T-helper 1 cell treated with Interleukin-12 subunit alpha and Interleukin-12 subunit beta and Interleukin-4 antibody, amounts not matched to agents 30 μg/mL and 1 μg/mL, for 36 hours (primary cell): ENCODE measurements around the gene CGA.

ENCODE experiments used
- H3K27ac Mint-ChIP-seq: one replicate; pipeline ENCODE4 v1.8.0; 2021; ENCODE audit warnings: mild to moderate bottlenecking, mixed read lengths
- H3K27me3 Mint-ChIP-seq: one replicate; pipeline ENCODE4 v1.8.0; 2021; ENCODE audit warnings: low read depth, mixed read lengths
- H3K36me3 Mint-ChIP-seq: one replicate; pipeline ENCODE4 v1.8.0; 2021; ENCODE audit warnings: low read depth, mixed read lengths
- H3K4me1 Mint-ChIP-seq: one replicate; pipeline ENCODE4 v1.8.0; 2021; ENCODE audit warnings: low read depth, mixed read lengths
- H3K4me3 Mint-ChIP-seq: one replicate; pipeline ENCODE4 v1.8.0; 2021; ENCODE audit warnings: mild to moderate bottlenecking, moderate library complexity, mixed read lengths
- H3K9me3 Mint-ChIP-seq: one replicate; pipeline ENCODE4 v1.8.0; 2021; ENCODE audit warnings: mixed read lengths

CGA gene

DNA sequence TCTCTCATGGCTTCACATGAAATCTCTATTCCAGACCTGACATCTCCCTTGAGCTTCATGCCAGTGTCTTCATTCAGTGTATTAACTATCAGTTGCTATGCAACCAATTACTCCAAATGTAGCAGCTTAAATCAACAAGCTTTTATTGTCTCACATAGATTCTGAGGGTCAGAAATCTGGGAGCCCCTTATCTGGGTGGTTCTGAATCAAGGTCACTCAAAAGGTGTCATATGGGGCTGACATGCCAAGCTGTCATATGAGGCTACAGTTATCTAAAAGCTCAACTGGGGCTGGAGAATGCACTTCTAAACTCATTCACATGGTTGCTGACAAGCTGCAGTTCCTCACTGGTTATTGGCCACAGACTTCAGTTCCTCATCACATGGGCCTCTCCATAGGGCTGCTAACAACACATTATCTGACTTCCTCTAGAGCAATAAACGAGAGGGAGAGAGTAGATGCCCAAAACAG lies 7.3 kb upstream of the CGA start:
- no peak overlapping the region for H3K4me3 Mint-ChIP-seq
- H3K9me3 Mint-ChIP-seq, result no peaks in the 10 kb centered on the region
- no peaks in the 10 kb centered on the region for H3K4me1 Mint-ChIP-seq
- no peak overlapping the region for H3K27ac Mint-ChIP-seq
- H3K27me3 Mint-ChIP-seq, result peaks cover 13% of the 10 kb centered on the region
- no peaks in the 10 kb centered on the region for H3K36me3 Mint-ChIP-seq

DNA sequence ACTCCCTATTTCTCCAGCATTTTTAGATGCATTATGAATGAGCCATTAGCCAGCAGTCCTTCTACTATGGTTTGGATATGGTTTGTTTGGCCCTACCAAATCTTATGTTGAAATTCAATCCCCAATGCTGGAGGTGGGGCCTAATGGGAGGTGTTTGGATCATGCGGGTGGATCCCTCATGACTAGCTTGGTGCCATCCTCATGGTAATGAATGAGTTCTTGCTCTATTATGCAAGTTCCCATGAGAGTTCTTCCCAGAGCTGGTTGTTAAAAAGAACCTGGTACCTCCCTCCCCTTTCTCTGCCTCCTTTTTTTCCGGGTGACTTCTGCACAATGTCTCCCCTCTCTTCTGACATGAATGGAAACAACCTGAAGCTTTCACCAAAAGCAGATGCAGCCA lies 6.2 kb upstream of the CGA start:
- H3K4me1 Mint-ChIP-seq, result no peaks in the 10 kb centered on the region
- H3K9me3 Mint-ChIP-seq, result no peaks in the 10 kb centered on the region
- no peaks in the 10 kb centered on the region for H3K36me3 Mint-ChIP-seq
- H3K4me3 Mint-ChIP-seq, result no peak overlapping the region
- H3K27me3 Mint-ChIP-seq, result peaks cover 17% of the 10 kb centered on the region
- H3K27ac Mint-ChIP-seq, result no peak overlapping the region

DNA sequence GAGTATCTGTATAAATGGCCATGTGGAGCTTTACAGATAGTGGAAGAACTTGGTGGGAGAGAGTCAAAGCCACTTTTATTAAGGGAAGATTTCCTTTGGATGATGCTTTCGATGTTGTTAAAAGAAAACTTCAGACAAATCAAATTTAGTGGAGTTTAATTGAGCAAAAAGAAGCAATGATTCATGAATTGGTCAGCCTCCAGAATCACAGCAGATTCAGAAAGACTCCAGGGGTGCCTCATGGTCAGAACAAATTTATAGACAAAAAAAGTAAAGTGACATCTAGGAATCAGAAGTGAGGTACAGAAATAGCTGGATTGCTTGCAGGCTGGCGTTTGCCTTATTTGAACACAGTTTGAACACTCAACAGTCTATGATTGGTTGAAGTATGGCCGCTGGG lies 5.3 kb upstream of the CGA start:
- H3K36me3 Mint-ChIP-seq, result no peaks in the 10 kb centered on the region
- H3K4me3 Mint-ChIP-seq, result no peak overlapping the region
- H3K4me1 Mint-ChIP-seq, result no peaks in the 10 kb centered on the region
- no peaks in the 10 kb centered on the region for H3K9me3 Mint-ChIP-seq
- peaks cover 17% of the 10 kb centered on the region for H3K27me3 Mint-ChIP-seq
- H3K27ac Mint-ChIP-seq, result no peak overlapping the region

- Mint-ChIP-seq H3K9me3 (no peaks in the 10 kb centered on the region), H3K27ac (no peak overlapping the region), H3K4me3 (no peak overlapping the region), H3K36me3 (no peaks in the 10 kb centered on the region), H3K4me1 (no peaks in the 10 kb centered on the region), H3K27me3 (peaks cover 17% of the 10 kb centered on the region)
Observed at GRCh38 chr6:87099472-87099871, 4.6 kb upstream of the CGA start.

DNA sequence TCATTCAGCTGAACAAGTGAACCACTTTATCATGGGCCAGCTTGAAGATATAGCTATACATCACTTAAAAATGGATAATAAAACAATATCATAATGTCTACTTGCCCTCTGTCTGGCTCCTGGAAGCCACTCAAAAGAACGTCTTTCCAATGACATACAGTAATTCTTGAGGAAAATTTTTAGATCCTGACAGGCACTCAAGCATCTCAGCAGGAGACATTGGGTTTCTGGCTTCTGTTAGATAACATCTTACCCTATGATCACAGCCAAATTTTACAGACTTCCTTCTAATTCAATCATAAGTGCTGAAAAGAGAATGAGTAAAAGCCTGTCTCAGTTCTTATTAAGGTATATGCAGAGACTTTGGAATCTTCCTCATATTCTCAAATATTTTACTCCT lies 330 bp downstream of the CGA start:
- H3K4me3 Mint-ChIP-seq, result no peak overlapping the region

GRCh38 chr6:87093651-87094050 lies 1.3 kb downstream of the CGA start:
- Mint-ChIP-seq H3K9me3 (no peaks in the 10 kb centered on the region), H3K27me3 (peaks cover 8% of the 10 kb centered on the region), H3K4me1 (no peaks in the 10 kb centered on the region), H3K4me3 (no peak overlapping the region), H3K27ac (no peak overlapping the region), H3K36me3 (no peaks in the 10 kb centered on the region)

More for the DNA sequence above, 330 bp downstream of the CGA start:
- H3K9me3 Mint-ChIP-seq, result no peaks in the 10 kb centered on the region
- H3K4me1 Mint-ChIP-seq, result no peaks in the 10 kb centered on the region
- H3K27ac Mint-ChIP-seq, result no peak overlapping the region
- H3K36me3 Mint-ChIP-seq, result no peaks in the 10 kb centered on the region
- H3K27me3 Mint-ChIP-seq, result peaks cover 16% of the 10 kb centered on the region

GRCh38 chr6:87093199-87093598 lies 1.7 kb downstream of the CGA start:
- H3K36me3 Mint-ChIP-seq, result no peaks in the 10 kb centered on the region
- no peak overlapping the region for H3K4me3 Mint-ChIP-seq
- H3K27me3 Mint-ChIP-seq, result peaks cover 8% of the 10 kb centered on the region
- H3K4me1 Mint-ChIP-seq, result no peaks in the 10 kb centered on the region
- H3K9me3 Mint-ChIP-seq, result no peaks in the 10 kb centered on the region
- H3K27ac Mint-ChIP-seq, result no peak overlapping the region

GRCh38 chr6:87092435-87092834 lies 2.5 kb downstream of the CGA start:
- Mint-ChIP-seq H3K4me1 (no peaks in the 10 kb centered on the region), H3K4me3 (no peak overlapping the region), H3K9me3 (no peaks in the 10 kb centered on the region), H3K36me3 (no peaks in the 10 kb centered on the region), H3K27ac (no peak overlapping the region), H3K27me3 (peaks cover 12% of the 10 kb centered on the region)

DNA sequence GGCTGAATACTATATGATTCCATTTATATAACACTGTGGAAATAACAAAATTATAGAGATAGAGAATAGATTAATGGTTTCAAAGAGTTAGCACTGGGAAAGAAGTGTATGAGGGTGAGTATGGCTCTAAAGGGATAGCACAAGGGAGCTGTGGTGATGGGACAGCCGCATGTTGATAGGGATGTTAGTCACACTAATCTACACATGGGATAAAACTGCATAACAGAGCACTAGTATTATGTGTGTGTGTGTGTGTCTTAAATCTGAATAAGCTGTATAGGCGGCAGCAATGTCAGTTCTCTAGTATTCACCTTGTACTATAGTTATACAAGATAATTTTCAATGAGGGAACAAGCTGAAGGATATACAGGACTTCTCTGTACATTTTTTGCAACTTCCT lies 5.8 kb downstream of the CGA start:
- H3K27me3 Mint-ChIP-seq, result peaks cover 21% of the 10 kb centered on the region
- H3K4me1 Mint-ChIP-seq, result no peaks in the 10 kb centered on the region

GRCh38 chr6:87088076-87088475 lies 6.8 kb downstream of the CGA start:
- Mint-ChIP-seq H3K27me3 (peaks cover 22% of the 10 kb centered on the region), H3K4me1 (no peaks in the 10 kb centered on the region), H3K9me3 (no peaks in the 10 kb centered on the region), H3K27ac (no peak overlapping the region), H3K36me3 (no peaks in the 10 kb centered on the region), H3K4me3 (no peak overlapping the region)

More for the DNA sequence above, 5.8 kb downstream of the CGA start:
- Mint-ChIP-seq H3K27ac (no peak overlapping the region), H3K4me3 (no peak overlapping the region), H3K36me3 (no peaks in the 10 kb centered on the region), H3K9me3 (no peaks in the 10 kb centered on the region)

GRCh38 chr6:87082160-87082721 lies 12.7 kb downstream of the CGA start:
- Mint-ChIP-seq H3K36me3 (no peaks in the 10 kb centered on the region), H3K4me3 (no peak overlapping the region), H3K9me3 (no peaks in the 10 kb centered on the region), H3K27me3 (peaks cover 30% of the 10 kb centered on the region), H3K4me1 (no peaks in the 10 kb centered on the region), H3K27ac (no peak overlapping the region)

- no peaks in the 10 kb centered on the region for H3K4me1 Mint-ChIP-seq
- H3K4me3 Mint-ChIP-seq, result no peak overlapping the region
- H3K27me3 Mint-ChIP-seq, result peaks cover 19% of the 10 kb centered on the region
- no peaks in the 10 kb centered on the region for H3K9me3 Mint-ChIP-seq
- H3K27ac Mint-ChIP-seq, result no peak overlapping the region
- H3K36me3 Mint-ChIP-seq, result no peaks in the 10 kb centered on the region
Observed at GRCh38 chr6:87078983-87079616, 15.8 kb downstream of the CGA start.

DNA sequence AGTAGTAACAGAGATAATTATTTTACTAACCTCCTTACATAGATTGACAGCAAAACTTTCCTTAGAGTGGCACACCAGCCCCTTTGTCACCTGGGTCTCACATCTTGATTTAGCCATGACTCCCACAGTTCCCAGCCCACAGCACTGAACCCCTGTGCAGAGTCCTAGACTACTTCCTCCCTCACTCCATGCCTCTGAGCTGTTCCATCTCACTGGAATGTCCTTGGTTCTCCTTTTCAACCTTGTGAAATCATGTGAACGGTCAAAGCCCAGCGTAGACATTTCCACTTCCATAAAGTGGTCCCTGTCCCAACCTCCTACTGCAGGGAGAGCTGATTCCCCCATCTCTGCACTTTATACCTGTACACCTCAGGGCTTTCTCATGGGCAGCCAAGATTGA lies 19.7 kb downstream of the CGA start:
- no peak overlapping the region for H3K4me3 Mint-ChIP-seq
- no peak overlapping the region for H3K27ac Mint-ChIP-seq
- no peaks in the 10 kb centered on the region for H3K36me3 Mint-ChIP-seq
- H3K27me3 Mint-ChIP-seq, result peaks cover 14% of the 10 kb centered on the region
- H3K4me1 Mint-ChIP-seq, result no peaks in the 10 kb centered on the region
- H3K9me3 Mint-ChIP-seq, result no peaks in the 10 kb centered on the region

DNA sequence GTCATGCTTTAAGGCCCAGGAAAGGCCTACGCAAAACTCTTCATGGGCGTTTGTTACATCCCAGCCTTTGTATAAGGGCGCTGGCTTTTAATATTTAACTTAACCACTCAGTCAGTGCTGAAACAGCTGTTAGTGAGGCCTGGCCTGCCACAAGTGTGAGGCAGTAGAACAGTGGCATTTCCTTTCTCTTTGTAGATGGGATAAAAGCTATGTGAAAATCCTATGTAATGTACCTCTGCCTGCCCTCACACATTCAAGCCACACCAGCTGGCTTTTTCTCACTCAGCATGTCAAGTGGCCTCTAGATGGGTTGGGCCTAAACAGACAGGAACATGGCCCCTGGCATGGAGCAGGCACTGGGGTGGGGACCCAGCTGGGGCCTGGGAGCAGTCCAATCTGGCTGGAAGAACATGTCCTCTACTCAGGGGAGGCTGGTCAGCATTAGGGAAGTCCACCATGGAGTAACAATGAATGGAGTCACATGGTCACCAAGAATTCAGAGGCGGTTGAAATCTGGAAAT lies 20.7 kb downstream of the CGA start:
- H3K36me3 Mint-ChIP-seq, result no peaks in the 10 kb centered on the region
- no peak overlapping the region for H3K27ac Mint-ChIP-seq
- no peaks in the 10 kb centered on the region for H3K9me3 Mint-ChIP-seq
- peaks cover 18% of the 10 kb centered on the region for H3K27me3 Mint-ChIP-seq
- no peak overlapping the region for H3K4me3 Mint-ChIP-seq
- H3K4me1 Mint-ChIP-seq, result no peaks in the 10 kb centered on the region

DNA sequence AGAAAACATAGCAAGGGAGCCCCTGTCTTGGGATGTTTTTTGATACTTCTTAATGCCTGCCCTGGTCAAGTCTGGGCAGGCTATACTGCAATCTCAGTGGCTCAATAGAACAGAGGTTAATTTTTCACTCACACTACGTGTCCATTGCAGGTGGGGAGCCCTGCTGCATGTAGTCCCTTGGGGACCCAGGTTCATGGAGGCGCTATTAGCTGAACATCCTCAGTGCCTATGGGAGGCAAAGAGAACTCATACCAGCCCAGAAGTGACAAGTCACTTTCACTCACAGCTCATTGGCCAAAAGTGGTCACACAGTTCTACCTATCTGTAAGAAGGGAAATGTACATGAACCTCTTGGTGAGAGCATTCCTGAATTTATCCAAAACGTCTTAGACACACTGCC lies 23.2 kb downstream of the CGA start:
- H3K36me3 Mint-ChIP-seq, result no peaks in the 10 kb centered on the region
- no peak overlapping the region for H3K4me3 Mint-ChIP-seq
- peaks cover 3% of the 10 kb centered on the region for H3K4me1 Mint-ChIP-seq
- H3K27ac Mint-ChIP-seq, result no peak overlapping the region
- H3K27me3 Mint-ChIP-seq, result peaks cover 28% of the 10 kb centered on the region
- H3K9me3 Mint-ChIP-seq, result no peaks in the 10 kb centered on the region
